IMR-90 (cell line): ENCODE measurements around the gene DDX4. TPM values are rescaled to one million over a fixed set of nuclear protein-coding genes. Genes with fewer than 3 reads are reported as not detected.

ENCODE experiments used
- ATAC-seq: fragments of 200-7000 bp; cut with Tn5 transposase; 2 replicates; pipeline ENCODE4 v1.9.1; 2020; ENCODE audit warnings: low read depth, mild to moderate bottlenecking, moderate library complexity
- BruUV-seq: library from RNA; stranded (reverse); fragments of 400-500 nt; replicated peaks from 2 replicates; lab custom pipeline; 2021; lab: Mats Ljungman, UMichigan
- CTCF ChIA-PET: fragments of 300-600 bp; formaldehyde crosslinking; extraction: SDS; loops from one replicate; lab custom pipeline; 2021; ENCODE audit warnings: antibody characterized with exemption; lab: Yijun Ruan, JAX
- POLR2A ChIA-PET: fragments of 300-600 bp; sonication (Branson Sonifier 250); formaldehyde crosslinking; loops from one replicate; lab custom pipeline; 2022; ENCODE audit warnings: antibody characterized with exemption; ENCODE audit not compliant: unreplicated experiment; lab: Charles Lee
- DNase-seq: peaks from one replicate; pipeline ENCODE4 v3.0.0; 2013
- H2AFZ ChIP-seq: replicated peaks from 2 replicates; pipeline ENCODE3; 2013; ENCODE audit warnings: low read length, mild to moderate bottlenecking; ENCODE audit not compliant: poor library complexity
- H2AK5ac ChIP-seq: 2 replicates; pipeline ENCODE4 v1.6.1; 2013; ENCODE audit warnings: low read depth, low read length, inconsistent platforms
- H2AK9ac ChIP-seq: replicated peaks from 2 replicates; pipeline ENCODE3; 2013; ENCODE audit warnings: mild to moderate bottlenecking, low read depth, low read length, moderate library complexity; ENCODE audit not compliant: poor library complexity
- H2BK120ac ChIP-seq: 2 replicates; pipeline ENCODE4 v1.6.1; 2013; ENCODE audit warnings: low read depth, low read length, inconsistent platforms
- H2BK15ac ChIP-seq: 3 replicates; pipeline ENCODE4 v1.6.1; 2013; ENCODE audit warnings: low read depth, low read length, inconsistent platforms
- H2BK20ac ChIP-seq: 2 replicates; pipeline ENCODE4 v1.6.1; 2013; ENCODE audit warnings: low read depth, mild to moderate bottlenecking, inconsistent platforms, low read length, moderate library complexity
- H2BK5ac ChIP-seq: 2 replicates; pipeline ENCODE4 v1.6.1; 2013; ENCODE audit warnings: mild to moderate bottlenecking, low read depth, low read length, inconsistent platforms; ENCODE audit not compliant: poor library complexity, severe bottlenecking
- H3K14ac ChIP-seq: replicated peaks from 2 replicates; pipeline ENCODE4 v1.6.1; 2013; ENCODE audit warnings: low read depth, low read length, inconsistent platforms
- H3K18ac ChIP-seq: 2 replicates; pipeline ENCODE4 v1.6.1; 2013; ENCODE audit warnings: low read depth, low read length, control low read depth
- H3K23ac ChIP-seq: 2 replicates; pipeline ENCODE4 v1.6.1; 2013; ENCODE audit warnings: low read depth, low read length, inconsistent platforms
- H3K27ac ChIP-seq: 2 replicates; pipeline ENCODE4 v1.5.1; 2013; ENCODE audit warnings: mild to moderate bottlenecking, control low read depth, low read length; ENCODE audit not compliant: insufficient read depth
- H3K27me3 ChIP-seq: 2 replicates; pipeline ENCODE4 v1.6.1; 2013; ENCODE audit warnings: low read length; ENCODE audit not compliant: control insufficient read depth, insufficient read depth
- H3K36me3 ChIP-seq: 2 replicates; pipeline ENCODE4 v1.6.1; 2013; ENCODE audit warnings: low read length, mixed read lengths; ENCODE audit not compliant: control insufficient read depth, insufficient read depth
- H3K4ac ChIP-seq: 2 replicates; pipeline ENCODE4 v1.6.1; 2013; ENCODE audit warnings: low read depth, low read length, inconsistent platforms
- H3K4me1 ChIP-seq: 2 replicates; pipeline ENCODE4 v1.6.1; 2013; ENCODE audit warnings: low read length, mixed read lengths; ENCODE audit not compliant: control insufficient read depth, insufficient read depth
- H3K4me2 ChIP-seq: 2 replicates; pipeline ENCODE4 v1.6.1; 2013; ENCODE audit warnings: low read depth, mild to moderate bottlenecking, control low read depth, low read length, moderate library complexity
- H3K4me3 ChIP-seq: 2 replicates; pipeline ENCODE4 v1.5.1; 2013; ENCODE audit warnings: low read depth, mild to moderate bottlenecking, control low read depth, low read length, moderate library complexity; ENCODE audit not compliant: insufficient read depth
- H3K56ac ChIP-seq: 2 replicates; pipeline ENCODE4 v1.6.1; 2013; ENCODE audit warnings: low read length, inconsistent platforms; ENCODE audit not compliant: insufficient read depth; ENCODE audit errors: extremely low read depth
- H3K79me1 ChIP-seq, 2 experiments: 2 replicates each; pipeline ENCODE4 v1.6.1; 2013; ENCODE audit warnings: low read length in 2 of 2, inconsistent platforms in 1 of 2, low read depth in 1 of 2
- H3K9ac ChIP-seq: 2 replicates; pipeline ENCODE4 v1.6.1; 2013; ENCODE audit warnings: low read depth, low read length, control low read depth
- H3K9me1 ChIP-seq: 2 replicates; pipeline ENCODE4 v1.6.1; 2013; ENCODE audit warnings: low read length, inconsistent platforms; ENCODE audit not compliant: insufficient read depth
- H3K9me3 ChIP-seq: 2 replicates; pipeline ENCODE4 v1.6.1; 2013; ENCODE audit warnings: low read length; ENCODE audit not compliant: control insufficient read depth, insufficient read depth
- H4K20me1 ChIP-seq: 2 replicates; pipeline ENCODE4 v1.6.1; 2013; ENCODE audit warnings: low read length, inconsistent platforms; ENCODE audit not compliant: insufficient read depth
- H4K5ac ChIP-seq: 2 replicates; pipeline ENCODE4 v1.6.1; 2013; ENCODE audit warnings: mild to moderate bottlenecking, low read depth, low read length, control low read depth
- H4K8ac ChIP-seq, 2 experiments: 2 replicates each; pipeline ENCODE4 v1.6.1; 2013; ENCODE audit warnings: low read depth in 2 of 2, low read length in 2 of 2, control low read depth in 1 of 2, inconsistent platforms in 1 of 2
- H4K91ac ChIP-seq: 2 replicates; pipeline ENCODE4 v1.6.1; 2013; ENCODE audit warnings: low read depth, low read length, inconsistent platforms; ENCODE audit not compliant: insufficient read depth
- BHLHE40 ChIP-seq: fragments of 150-350 bp; IDR thresholded peaks from 2 replicates; pipeline ENCODE4 v1.6.1; 2016; ENCODE audit warnings: mild to moderate bottlenecking, low read depth, low read length
- CEBPB ChIP-seq: IDR thresholded peaks from 2 replicates; pipeline ENCODE4 v1.6.1; 2012; ENCODE audit warnings: low read depth, low read length, improper control_type of control experiment
- CHD1 ChIP-seq: IDR thresholded peaks from 2 replicates; pipeline ENCODE4 v1.6.1; 2012; ENCODE audit warnings: low read depth, low read length, improper control_type of control experiment
- CTCF ChIP-seq: conservative IDR thresholded peaks from 2 replicates; pipeline ENCODE4 v1.5.1; 2012; ENCODE audit warnings: mild to moderate bottlenecking, low read depth, low read length, improper control_type of control experiment
- ELK1 ChIP-seq: fragments of 150-350 bp; IDR thresholded peaks from 2 replicates; pipeline ENCODE4 v1.6.1; 2016; ENCODE audit warnings: low read depth, mild to moderate bottlenecking, low read length, moderate library complexity, borderline replicate concordance
- FOS ChIP-seq: fragments of 150-350 bp; IDR thresholded peaks from 2 replicates; pipeline ENCODE4 v1.6.1; 2016; ENCODE audit warnings: low read depth, low read length
- MAFK ChIP-seq: IDR thresholded peaks from 2 replicates; pipeline ENCODE4 v1.6.1; 2012; ENCODE audit warnings: low read depth, low read length, improper control_type of control experiment
- MAZ ChIP-seq: IDR thresholded peaks from 2 replicates; pipeline ENCODE4 v1.6.1; 2012; ENCODE audit warnings: low read depth, mild to moderate bottlenecking, low read length, improper control_type of control experiment, moderate library complexity, borderline replicate concordance
- MXI1 ChIP-seq: IDR thresholded peaks from 2 replicates; pipeline ENCODE4 v1.6.1; 2012; ENCODE audit warnings: low read depth, mild to moderate bottlenecking, low read length, moderate library complexity, borderline replicate concordance
- NFE2L2 ChIP-seq: fragments of 150-350 bp; IDR thresholded peaks from 2 replicates; pipeline ENCODE4 v1.6.1; 2016; ENCODE audit warnings: low read depth, mild to moderate bottlenecking, low read length
- POLR2A ChIP-seq: IDR thresholded peaks from 2 replicates; pipeline ENCODE4 v1.6.1; 2012; ENCODE audit warnings: mild to moderate bottlenecking, low read depth, low read length
- RAD21 ChIP-seq: IDR thresholded peaks from 2 replicates; pipeline ENCODE4 v1.6.1; 2012; ENCODE audit warnings: low read length, improper control_type of control experiment
- RCOR1 ChIP-seq: IDR thresholded peaks from 2 replicates; pipeline ENCODE4 v1.6.1; 2012; ENCODE audit warnings: mild to moderate bottlenecking, low read length, improper control_type of control experiment; ENCODE audit not compliant: insufficient replicate concordance
- RFX5 ChIP-seq: IDR thresholded peaks from 2 replicates; pipeline ENCODE4 v1.8.0; 2012; ENCODE audit warnings: low read depth, mild to moderate bottlenecking, low read length, moderate library complexity
- SMC3 ChIP-seq: fragments of 150-350 bp; IDR thresholded peaks from 2 replicates; pipeline ENCODE4 v1.6.1; 2016; ENCODE audit warnings: low read depth, mild to moderate bottlenecking, antibody characterized with exemption, low read length, moderate library complexity
- USF2 ChIP-seq: fragments of 150-350 bp; IDR thresholded peaks from 2 replicates; pipeline ENCODE4 v1.6.1; 2017; ENCODE audit warnings: mild to moderate bottlenecking, antibody characterized with exemption, low read length, low read depth
- WGBS, 2 experiments: methylation state at CpG; one replicate each; pipeline versions ENCODE4 v1.1.5 to v1.1.7; 2013; ENCODE audit warnings: missing lambda C conversion rate in 2 of 2; ENCODE audit not compliant: insufficient read length in 1 of 2; ENCODE audit errors: extremely low coverage in 2 of 2; 5-methylcytosine and 5-hydroxymethylcytosine counted together
- dilution Hi-C: fragments of 300-500 bp; cut with HindIII; formaldehyde crosslinking; loops from one replicate; pipeline ENCODE4 v1.14.3; 2018; ENCODE audit warnings: low sequenced_read_pairs; ENCODE audit not compliant: unreplicated experiment
- in situ Hi-C: fragments of 300-500 bp; cut with MboI; formaldehyde crosslinking; loops from 3 replicates; pipeline ENCODE4 v1.14.3; 2019; ENCODE audit warnings: low sequenced_read_pairs, inconsistent platforms, mixed read lengths
- intact Hi-C: fragments of 100-400 bp; cut with micrococcal nuclease; formaldehyde crosslinking; loops from 2 replicates; pipeline ENCODE4 v1.10.0; 2022
- polyA plus RNA-seq, 3 experiments: library from polyadenylated mRNA; depleted of rRNA; stranded (reverse); fragments of >200 nt; gene quantifications; 2 replicates each; pipeline ENCODE4 v1.2.3, GENCODE V29; 2012; ENCODE audit warnings: low replicate concordance in 1 of 3
- total RNA-seq: library from RNA; depleted of rRNA; stranded (reverse); fragments of >200 nt; gene quantifications from 2 replicates; pipeline ENCODE4 v1.2.3, GENCODE V29; 2012

Gene DDX4
- total and polyA plus RNA-seq, 2 of the 4 experiments (the other 2 are of a cell fraction) = not detected

GRCh38 chr5:55856516-55857246, 118.8 kb downstream of the DDX4 start:
- intact Hi-C loops = no loop called here
- dilution Hi-C loops = no loop called here
- Histone ChIP-seq H3K9ac (no peak overlapping the region), H2BK120ac (no peak overlapping the region), H2BK15ac (no peak overlapping the region), H4K8ac (no peak overlapping the region), H3K36me3 (no peaks in the 10 kb centered on the region), H4K5ac (no peak overlapping the region), H3K79me1 (no peaks in the 10 kb centered on the region), H3K9me3 (peaks cover 3% of the 10 kb centered on the region), H3K56ac (no peak overlapping the region), H2BK5ac (no peak overlapping the region), H2AK9ac (no peak overlapping the region), H3K18ac (no peak overlapping the region), H3K4me2 (no peak overlapping the region), H3K27ac (no peak overlapping the region), H4K20me1 (no peaks in the 10 kb centered on the region), H3K23ac (no peak overlapping the region), H2AK5ac (no peak overlapping the region), H3K4ac (no peak overlapping the region), H3K9me1 (no peaks in the 10 kb centered on the region; the same call in 1 of the 2 replicates), H3K4me3 (no peak overlapping the region), H3K27me3 (no peaks in the 10 kb centered on the region), H4K91ac (no peak overlapping the region), H3K4me1 (peaks cover 6% of the 10 kb centered on the region), H2AFZ (no peak overlapping the region), H3K14ac (no peak overlapping the region), H2BK20ac (no peak overlapping the region)
- no CpG with 5 or more reads among the region's 5 CpGs for WGBS, 2 experiments
- no peak for DNase-seq
- TF ChIP-seq CHD1 (no peak), RCOR1 (no peak), FOS (no peak), RFX5 (no peak), CTCF (no peak), NFE2L2 (no peak), MXI1 (no peak), BHLHE40 (no peak), MAFK (no peak), ELK1 (no peak), MAZ (no peak), RAD21 (no peak), CEBPB (no peak), POLR2A (no peak), USF2 (no peak), SMC3 (no peak)
- ChIA-PET CTCF (interaction anchor here (0.6 kb wide), 1 partner anchor 1546 kb away, joined by 3 read pairs; no protein-coding TSS in a partner anchor), POLR2A (no interaction called here)
- no peak for ATAC-seq
- in situ Hi-C loops = no loop called here
- BruUV-seq = no TSS peak
